ENCODE data around the gene PSPC1.

GRCh38 chr13:19781526-19781925, 1.2 kb downstream of the PSPC1 start:
- TF ChIP-seq POLR2A (IDR thresholded peaks at IDR 0.05) (no peak), EP300 (IDR thresholded peaks at IDR 0.05) (no peak)

Measured in tibial nerve (tissue), 3 donors.